Amygdala (tissue), 56 donors: ENCODE measurements around the gene VMAC.
A peak's percentile ranks its signal among the peaks of the same experiment; 100 is the strongest.
"Not testable (repeated sequence)": the region's sequence is repeated elsewhere in the genome, so short reads cannot be mapped to it uniquely, and the experiment has no call there.

ENCODE experiments used
- DNase-seq, 56 donors: peaks; one replicate each; lab custom pipeline; 2025; lab: John Stamatoyannopoulos, UW

Gene VMAC

GRCh38 chr19:5883157-5883873, 21.4 kb upstream of the VMAC start:
- DNase-seq: not testable (repeated sequence)

GRCh38 chr19:5884065-5884811, 20.4 kb upstream of the VMAC start:
- not testable (repeated sequence) for DNase-seq

GRCh38 chr19:5889288-5889971, 15.2 kb upstream of the VMAC start:
- DNase-seq: no peak

- no peak for DNase-seq
Measured at GRCh38 chr19:5890099-5890498, 14.6 kb upstream of the VMAC start.

GRCh38 chr19:5891572-5891937, 13.1 kb upstream of the VMAC start:
- no peak for DNase-seq

- DNase-seq: peak in 17 of 56 donors; percentile 2 to 58 (median 20)
Measured at GRCh38 chr19:5891938-5892771, 12.5 kb upstream of the VMAC start.

- DNase-seq: peak in 1 of 56 donors; percentile 3
Measured at GRCh38 chr19:5892772-5893275, 11.8 kb upstream of the VMAC start.

GRCh38 chr19:5893296-5893903, 11.3 kb upstream of the VMAC start:
- no peak for DNase-seq

GRCh38 chr19:5893907-5894703, 10.6 kb upstream of the VMAC start:
- no peak for DNase-seq

- no peak for DNase-seq
Measured at GRCh38 chr19:5894704-5895349, 9.8 kb upstream of the VMAC start.

GRCh38 chr19:5895409-5895808, 9.3 kb upstream of the VMAC start:
- no peak for DNase-seq

- no peak for DNase-seq
Measured at GRCh38 chr19:5895890-5896289, 8.8 kb upstream of the VMAC start.

GRCh38 chr19:5896365-5897076, 8.2 kb upstream of the VMAC start:
- DNase-seq: no peak

- no peak for DNase-seq
Measured at GRCh38 chr19:5897189-5897969, 7.3 kb upstream of the VMAC start.

- no peak for DNase-seq
Measured at GRCh38 chr19:5899728-5900526, 4.7 kb upstream of the VMAC start.

GRCh38 chr19:5900976-5901375, 3.7 kb upstream of the VMAC start:
- no peak for DNase-seq
